Caco-2 (cell line): Measurements from ENCODE around the gene BNIP5. TPM values are rescaled to one million over a fixed set of nuclear protein-coding genes. Genes with fewer than 3 reads are reported as not detected.

Experiments
- BruUV-seq: library from RNA; stranded (reverse); fragments of 400-500 nt; replicated peaks from 2 replicates; lab custom pipeline; 2021; lab: Mats Ljungman, UMichigan
- CTCF ChIA-PET: fragments of 300-600 bp; sonication (Branson Sonifier 250); formaldehyde crosslinking; loops from one replicate; lab custom pipeline; 2022; ENCODE audit warnings: antibody characterized with exemption; lab: Charles Lee
- POLR2A ChIA-PET: fragments of 300-600 bp; sonication (Branson Sonifier 250); formaldehyde crosslinking; loops from one replicate; lab custom pipeline; 2022; ENCODE audit warnings: antibody characterized with exemption; lab: Charles Lee
- DNase-seq, 2 experiments: peaks; one replicate each; pipeline versions ENCODE4 v3.0.0 to v3.0.0-alpha.2; 2020 to 2022
- H3K27me3 ChIP-seq: replicated peaks from 2 replicates; pipeline ENCODE4 v1.6.0; 2011; ENCODE audit warnings: low read length; ENCODE audit not compliant: control insufficient read depth, insufficient read depth
- H3K36me3 ChIP-seq: 2 replicates; pipeline ENCODE4 v1.5.1; 2011; ENCODE audit warnings: low read length; ENCODE audit not compliant: control insufficient read depth, insufficient read depth
- H3K4me1 ChIP-seq: fragments of 250-450 bp; sonication (Bioruptor Pico); 2 replicates; pipeline ENCODE4 v1.5.1; 2020; ENCODE audit warnings: mild to moderate bottlenecking
- H3K4me3 ChIP-seq: 2 replicates; pipeline ENCODE4 v1.5.1; 2011; ENCODE audit warnings: low read depth, mild to moderate bottlenecking, control low read depth, low read length
- H3K9me3 ChIP-seq: fragments of 250-450 bp; sonication (Bioruptor Pico); 2 replicates; pipeline ENCODE4 v1.5.1; 2020; ENCODE audit warnings: mild to moderate bottlenecking, moderate library complexity
- H3K27ac Mint-ChIP-seq: one replicate; pipeline ENCODE4 v1.8.0; 2022; ENCODE audit warnings: mixed read lengths; ENCODE audit not compliant: unreplicated experiment
- H3K27me3 Mint-ChIP-seq: one replicate; pipeline ENCODE4 v1.8.0; 2022; ENCODE audit warnings: mixed read lengths; ENCODE audit not compliant: insufficient read depth, unreplicated experiment
- H3K36me3 Mint-ChIP-seq: one replicate; pipeline ENCODE4 v1.8.0; 2022; ENCODE audit warnings: mild to moderate bottlenecking, mixed read lengths; ENCODE audit not compliant: insufficient read depth, unreplicated experiment
- H3K4me1 Mint-ChIP-seq: one replicate; pipeline ENCODE4 v1.8.0; 2022; ENCODE audit warnings: low read depth, mixed read lengths; ENCODE audit not compliant: unreplicated experiment
- H3K4me3 Mint-ChIP-seq: one replicate; pipeline ENCODE4 v1.8.0; 2022; ENCODE audit warnings: mild to moderate bottlenecking, moderate library complexity, mixed read lengths; ENCODE audit not compliant: unreplicated experiment
- H3K9me3 Mint-ChIP-seq: one replicate; pipeline ENCODE4 v1.8.0; 2022; ENCODE audit warnings: mixed read lengths; ENCODE audit not compliant: unreplicated experiment
- intact Hi-C: fragments of 100-400 bp; cut with micrococcal nuclease; formaldehyde crosslinking; loops from one replicate; pipeline ENCODE4 v1.10.0; 2022; ENCODE audit not compliant: unreplicated experiment
- total RNA-seq: library from RNA; stranded (reverse); gene quantifications from 2 replicates; pipeline ENCODE4 v1.2.3, GENCODE V29; 2022
- TF ChIP-seq, protein P1 (sequence below), 2 experiments: fragments of 200-600 bp in 1 of 2; IDR thresholded peaks; 1 replicate in 1 of 2; 2 replicates in 1 of 2; pipeline versions ENCODE4 v1.5.1 to v1.8.0; 2011 to 2022; ENCODE audit warnings: antibody characterized with exemption in 1 of 2, control low read depth in 1 of 2, inconsistent platforms in 1 of 2, low read depth in 1 of 2, low read length in 1 of 2, mild to moderate bottlenecking in 1 of 2, moderate library complexity in 1 of 2; ENCODE audit not compliant: insufficient read depth in 1 of 2, severe bottlenecking in 1 of 2, unreplicated experiment in 1 of 2

BNIP5 gene
- total RNA-seq, 1 experiment from 2014 or later: 0.50 TPM

- H3K4me3 ChIP-seq: no peak overlapping the region
- H3K27me3 Mint-ChIP-seq: no peaks in the 10 kb centered on the region
- no peaks in the 10 kb centered on the region for H3K9me3 Mint-ChIP-seq
- H3K4me1 Mint-ChIP-seq: no peaks in the 10 kb centered on the region
- no peak for DNase-seq
- BruUV-seq: no TSS peak
- no peaks in the 10 kb centered on the region for H3K36me3 Mint-ChIP-seq
- no peaks in the 10 kb centered on the region for H3K27me3 ChIP-seq
- no peak overlapping the region for H3K4me3 Mint-ChIP-seq
- ChIA-PET POLR2A (interaction anchor here (0.7 kb wide), 1 partner anchor 357 kb away, joined by 3 read pairs; no protein-coding TSS in a partner anchor), CTCF (no interaction called here)
- no peak overlapping the region for H3K27ac Mint-ChIP-seq
- TF ChIP-seq, protein P1, sequence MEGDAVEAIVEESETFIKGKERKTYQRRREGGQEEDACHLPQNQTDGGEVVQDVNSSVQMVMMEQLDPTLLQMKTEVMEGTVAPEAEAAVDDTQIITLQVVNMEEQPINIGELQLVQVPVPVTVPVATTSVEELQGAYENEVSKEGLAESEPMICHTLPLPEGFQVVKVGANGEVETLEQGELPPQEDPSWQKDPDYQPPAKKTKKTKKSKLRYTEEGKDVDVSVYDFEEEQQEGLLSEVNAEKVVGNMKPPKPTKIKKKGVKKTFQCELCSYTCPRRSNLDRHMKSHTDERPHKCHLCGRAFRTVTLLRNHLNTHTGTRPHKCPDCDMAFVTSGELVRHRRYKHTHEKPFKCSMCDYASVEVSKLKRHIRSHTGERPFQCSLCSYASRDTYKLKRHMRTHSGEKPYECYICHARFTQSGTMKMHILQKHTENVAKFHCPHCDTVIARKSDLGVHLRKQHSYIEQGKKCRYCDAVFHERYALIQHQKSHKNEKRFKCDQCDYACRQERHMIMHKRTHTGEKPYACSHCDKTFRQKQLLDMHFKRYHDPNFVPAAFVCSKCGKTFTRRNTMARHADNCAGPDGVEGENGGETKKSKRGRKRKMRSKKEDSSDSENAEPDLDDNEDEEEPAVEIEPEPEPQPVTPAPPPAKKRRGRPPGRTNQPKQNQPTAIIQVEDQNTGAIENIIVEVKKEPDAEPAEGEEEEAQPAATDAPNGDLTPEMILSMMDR (IDR thresholded peaks at IDR 0.05; ENCODE audit: insufficient read depth in 1 of 2, low read depth in 1 of 2, low read length in 1 of 2, severe bottlenecking in 1 of 2, unreplicated experiment in 1 of 2): no peak
- no peaks in the 10 kb centered on the region for H3K9me3 ChIP-seq
- H3K36me3 ChIP-seq: no peaks in the 10 kb centered on the region
- no peaks in the 10 kb centered on the region for H3K4me1 ChIP-seq
- intact Hi-C loops: no loop called here
Observed at GRCh38 chr6:36378936-36379335, 42.2 kb upstream of the BNIP5 start.

DNA sequence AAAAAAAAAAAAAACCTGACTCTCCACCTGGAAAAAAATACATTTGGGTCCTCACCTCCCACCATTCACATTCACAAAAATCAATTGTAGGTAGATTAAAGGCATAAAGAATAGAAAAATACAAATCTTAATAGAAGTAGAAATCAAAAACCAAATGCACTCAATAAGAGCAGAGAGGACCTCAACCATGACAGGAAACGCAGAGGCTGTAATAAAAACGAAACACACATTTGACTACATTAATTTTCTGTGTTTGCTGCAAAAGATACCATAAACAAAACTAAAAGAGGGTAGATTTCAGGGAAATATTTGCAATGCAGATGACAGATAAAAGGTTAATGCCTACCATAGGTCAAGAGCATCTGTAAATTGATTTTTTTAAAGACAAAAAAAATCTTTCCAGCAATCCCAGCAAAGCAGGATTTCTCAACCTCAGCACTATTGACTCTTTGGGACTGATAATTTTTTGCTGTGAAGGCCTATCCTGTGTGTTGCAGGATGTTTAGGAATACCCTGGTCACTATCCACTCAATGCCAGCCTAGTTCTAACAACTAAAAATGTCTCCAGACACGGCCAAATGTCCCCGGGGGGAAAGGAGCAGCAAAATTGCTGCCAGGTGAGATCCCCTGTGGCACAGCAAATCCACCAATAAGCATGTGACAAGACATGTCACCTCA is 41.7 kb upstream of the BNIP5 start:
- POLR2A ChIA-PET: no interaction called here
- no peak for DNase-seq
- no TSS peak for BruUV-seq
- CTCF ChIA-PET: interaction anchor here (0.6 kb wide), 1 partner anchor 38 kb away, joined by 3 read pairs; no protein-coding TSS in a partner anchor
- no peaks in the 10 kb centered on the region for H3K27me3 Mint-ChIP-seq
- intact Hi-C loops: no loop called here
- no peaks in the 10 kb centered on the region for H3K9me3 Mint-ChIP-seq
- no peaks in the 10 kb centered on the region for H3K4me1 Mint-ChIP-seq
- no peaks in the 10 kb centered on the region for H3K4me1 ChIP-seq
- H3K27ac Mint-ChIP-seq: no peak overlapping the region
- no peaks in the 10 kb centered on the region for H3K36me3 ChIP-seq
- H3K4me3 ChIP-seq: no peak overlapping the region
- TF ChIP-seq, protein P1 (IDR thresholded peaks at IDR 0.05; ENCODE audit: insufficient read depth in 1 of 2, low read depth in 1 of 2, low read length in 1 of 2, severe bottlenecking in 1 of 2, unreplicated experiment in 1 of 2): no peak
- no peaks in the 10 kb centered on the region for H3K27me3 ChIP-seq
- no peaks in the 10 kb centered on the region for H3K36me3 Mint-ChIP-seq
- H3K4me3 Mint-ChIP-seq: no peak overlapping the region
- no peaks in the 10 kb centered on the region for H3K9me3 ChIP-seq

- intact Hi-C loops: no loop called here
- no peaks in the 10 kb centered on the region for H3K9me3 Mint-ChIP-seq
- ChIA-PET POLR2A (no interaction called here), CTCF (interaction anchor here (0.6 kb wide), 1 partner anchor 39 kb away, joined by 3 read pairs; no protein-coding TSS in a partner anchor)
- peaks cover 5% of the 10 kb centered on the region for H3K4me1 Mint-ChIP-seq
- TF ChIP-seq, protein P1 (IDR thresholded peaks at IDR 0.05; ENCODE audit: insufficient read depth in 1 of 2, low read depth in 1 of 2, low read length in 1 of 2, severe bottlenecking in 1 of 2, unreplicated experiment in 1 of 2): no peak
- Histone ChIP-seq H3K4me3 (no peak overlapping the region), H3K36me3 (no peaks in the 10 kb centered on the region), H3K4me1 (no peaks in the 10 kb centered on the region), H3K9me3 (no peaks in the 10 kb centered on the region), H3K27me3 (no peaks in the 10 kb centered on the region)
- no peak for DNase-seq
- no TSS peak for BruUV-seq
- H3K27ac Mint-ChIP-seq: no peak overlapping the region
- H3K36me3 Mint-ChIP-seq: no peaks in the 10 kb centered on the region
- no peak overlapping the region for H3K4me3 Mint-ChIP-seq
- H3K27me3 Mint-ChIP-seq: peaks cover 4% of the 10 kb centered on the region
Observed at GRCh38 chr6:36377594-36377993, 40.9 kb upstream of the BNIP5 start.
